HG02885 (cell line): ENCODE results near the gene KLHL3.

ENCODE experiments used
- ATAC-seq: cut with Tn5 transposase; IDR thresholded peaks from one replicate; pipeline ENCODE4 v1.9.1; 2021; ENCODE audit warnings: mild to moderate bottlenecking; ENCODE audit not compliant: unreplicated experiment, poor library complexity

Gene KLHL3

GRCh38 chr5:137636830-137637714, 98.8 kb downstream of the KLHL3 start:
- ATAC-seq = no peak

DNA sequence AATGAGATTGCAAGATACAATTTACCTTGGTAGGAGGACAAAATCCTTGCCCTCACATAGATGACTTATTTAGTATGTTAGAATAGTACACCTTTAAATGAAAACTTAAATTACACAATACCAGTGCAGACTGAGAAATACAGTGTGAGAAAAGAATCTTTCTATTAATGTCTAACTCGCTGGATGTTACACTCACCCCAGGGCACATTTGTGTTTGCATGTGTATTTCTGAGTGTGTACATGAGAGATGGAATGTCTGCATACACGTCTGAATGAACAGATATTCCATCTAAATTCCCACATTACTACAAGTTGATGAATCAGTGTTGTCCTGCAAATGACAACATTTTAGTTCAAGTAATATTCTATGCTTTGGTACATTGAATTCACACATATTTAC, 99.8 kb downstream of the KLHL3 start:
- ATAC-seq = no peak

DNA sequence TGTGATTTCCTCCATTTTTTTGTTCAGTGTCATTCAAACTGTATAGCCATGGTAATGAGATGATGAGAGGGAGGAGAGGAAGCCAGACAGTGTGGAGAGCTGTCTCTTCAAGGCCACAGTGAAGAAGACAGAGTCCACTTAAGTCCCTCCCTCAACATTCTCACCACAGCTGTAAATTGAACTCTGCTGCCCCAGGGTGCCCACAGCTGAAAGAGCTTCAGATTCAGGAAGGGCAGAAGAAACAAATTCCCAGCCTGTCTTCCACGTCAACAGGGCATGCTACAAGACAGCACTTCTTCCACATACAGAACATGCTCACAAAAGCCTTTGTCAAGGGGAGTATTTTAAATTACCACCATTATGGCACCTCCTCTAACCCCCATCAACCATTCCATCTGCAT, 100.4 kb downstream of the KLHL3 start:
- ATAC-seq = no peak

DNA sequence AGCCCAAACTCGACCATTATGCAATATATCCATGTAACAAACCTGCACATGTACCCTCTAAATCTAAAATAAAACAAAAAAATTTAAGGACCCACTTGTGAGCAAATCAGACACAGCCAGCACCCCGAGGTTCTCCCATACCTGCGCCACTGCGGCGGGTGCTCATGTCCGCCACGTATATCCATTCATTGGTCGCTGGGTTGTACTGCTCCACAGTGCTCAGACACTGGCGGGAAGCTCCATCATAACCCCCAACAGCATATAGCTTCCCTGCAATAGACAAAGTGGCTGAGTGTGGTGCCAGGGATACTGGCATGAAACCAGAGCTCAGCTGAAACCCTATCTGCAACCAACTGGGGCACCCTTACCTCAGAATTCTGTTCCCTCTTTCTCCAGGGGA, 102.0 kb downstream of the KLHL3 start:
- no peak for ATAC-seq

- ATAC-seq = no peak
Observed at GRCh38 chr5:137632716-137633115, 103.2 kb downstream of the KLHL3 start.

DNA sequence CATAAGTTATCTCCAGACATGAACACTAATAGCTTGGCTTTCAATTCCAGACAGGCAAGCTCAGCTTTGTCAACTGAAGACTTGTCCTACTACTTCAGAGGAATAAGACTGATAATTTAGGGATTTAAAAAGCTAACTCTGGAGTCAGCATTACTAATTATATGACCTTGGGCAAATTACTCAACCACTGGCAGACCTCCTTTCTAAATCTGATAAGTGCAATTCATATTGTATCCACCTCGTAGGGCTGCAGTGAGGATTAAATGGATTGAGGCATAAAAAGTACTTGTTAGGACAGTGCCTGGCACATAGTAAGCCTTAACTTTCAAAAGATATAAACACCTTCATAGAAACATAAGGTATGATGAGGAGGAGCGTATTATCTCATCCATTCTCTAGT, 104.4 kb downstream of the KLHL3 start:
- ATAC-seq = no peak

GRCh38 chr5:137630972-137631370, 104.9 kb downstream of the KLHL3 start:
- no peak for ATAC-seq

DNA sequence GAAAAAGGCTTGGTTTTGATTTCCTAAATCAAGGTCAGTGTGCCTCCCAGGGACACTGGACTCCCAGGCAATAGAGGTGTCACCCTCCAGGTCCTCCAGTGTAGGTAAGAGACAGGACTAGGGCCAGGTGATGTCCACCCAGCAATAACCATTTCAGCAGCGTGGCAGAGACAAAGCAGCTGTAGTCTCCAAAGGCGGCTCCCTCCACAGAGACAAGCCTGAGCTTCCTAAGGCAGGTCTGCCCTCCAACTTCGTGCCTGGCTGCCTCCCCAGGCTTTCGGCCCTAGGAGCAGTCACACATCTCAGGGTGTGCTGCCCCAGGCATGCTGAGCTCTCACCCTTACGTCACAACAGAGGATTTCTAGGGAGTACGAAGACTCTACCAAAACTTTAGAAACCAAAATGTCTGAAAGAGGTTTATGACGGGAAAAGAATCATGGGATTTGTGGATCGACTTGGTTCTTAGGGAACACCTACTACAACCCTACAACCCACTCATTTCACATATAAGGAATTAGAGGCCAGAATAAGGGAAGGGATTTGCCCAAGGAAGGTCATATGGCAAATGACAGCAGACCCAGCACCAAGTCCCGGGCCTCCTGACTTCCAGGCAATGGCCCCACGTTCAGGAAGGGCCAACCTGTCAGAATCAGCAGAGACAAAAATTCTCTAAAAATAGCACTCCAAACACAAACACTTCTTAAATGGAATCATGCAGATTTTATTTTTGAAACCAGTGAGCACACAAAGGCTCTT, 105.5 kb downstream of the KLHL3 start:
- ATAC-seq = no peak

DNA sequence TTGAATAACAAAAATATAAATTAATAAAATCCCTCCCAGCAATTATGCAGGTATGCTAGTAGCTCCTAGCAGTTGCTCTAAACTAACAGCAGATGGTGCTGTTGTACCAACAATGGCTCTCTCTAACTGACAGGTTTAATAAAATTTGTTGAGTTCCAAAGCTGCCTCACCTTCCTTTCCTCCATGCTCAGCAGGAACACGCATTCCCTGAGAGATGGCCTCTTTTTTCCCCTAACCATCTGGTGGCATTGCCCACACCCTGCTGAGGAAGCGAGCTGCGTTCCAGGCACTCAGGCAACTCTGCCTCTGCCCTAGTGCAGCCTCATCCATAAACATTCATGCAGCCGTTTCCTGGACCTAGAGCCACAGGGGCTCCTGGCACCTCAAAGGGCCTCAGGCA, 106.2 kb downstream of the KLHL3 start:
- ATAC-seq = no peak

DNA sequence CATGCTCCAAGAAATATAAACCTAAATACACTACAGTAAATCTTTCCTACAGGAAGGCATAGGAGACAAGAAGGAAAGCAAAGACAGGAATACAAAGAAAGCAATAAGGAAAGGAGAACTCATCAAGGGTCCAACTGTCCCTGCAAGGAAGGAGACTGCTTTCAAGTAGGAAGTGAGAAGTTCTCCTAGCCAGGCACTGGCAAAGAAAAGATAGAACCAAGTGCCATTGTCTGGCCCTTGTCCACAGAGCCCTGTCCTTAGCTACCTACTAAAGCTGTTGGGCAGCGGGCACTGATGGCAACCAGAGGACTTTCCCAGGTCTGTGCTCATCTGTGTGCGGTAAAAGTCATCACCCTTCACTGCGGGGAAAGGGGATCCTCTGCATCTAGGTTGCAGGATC, 108.2 kb downstream of the KLHL3 start:
- no peak for ATAC-seq

DNA sequence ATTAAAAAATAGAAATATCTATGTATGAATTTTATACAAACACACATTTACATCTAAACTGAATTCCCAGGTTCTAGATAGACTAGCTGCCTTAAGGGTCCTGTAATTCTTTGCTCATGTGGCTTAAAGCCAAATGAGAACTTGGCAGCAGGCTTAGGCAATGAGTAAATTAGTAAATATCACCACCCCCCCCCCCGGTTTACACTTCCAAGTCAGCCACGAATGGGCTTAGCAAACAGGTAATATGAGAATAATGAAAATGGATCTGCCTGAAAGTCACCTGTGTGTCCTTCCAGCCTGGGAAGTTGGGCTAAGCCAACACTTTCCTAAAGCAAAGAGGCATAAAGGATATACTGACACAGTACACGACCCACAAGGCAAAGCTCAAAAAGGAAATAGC, 108.6 kb downstream of the KLHL3 start:
- no peak for ATAC-seq

- ATAC-seq = no peak
Observed at GRCh38 chr5:137624786-137625349, 111.0 kb downstream of the KLHL3 start.

GRCh38 chr5:137622850-137623249, 113.0 kb downstream of the KLHL3 start:
- ATAC-seq = no peak

GRCh38 chr5:137621861-137622823, 113.7 kb downstream of the KLHL3 start:
- ATAC-seq = no peak

GRCh38 chr5:137621306-137621705, 114.6 kb downstream of the KLHL3 start:
- no peak for ATAC-seq

GRCh38 chr5:137619191-137619870, 116.6 kb downstream of the KLHL3 start:
- no peak for ATAC-seq

- no peak for ATAC-seq
Observed at GRCh38 chr5:137618476-137618875, 117.4 kb downstream of the KLHL3 start.

DNA sequence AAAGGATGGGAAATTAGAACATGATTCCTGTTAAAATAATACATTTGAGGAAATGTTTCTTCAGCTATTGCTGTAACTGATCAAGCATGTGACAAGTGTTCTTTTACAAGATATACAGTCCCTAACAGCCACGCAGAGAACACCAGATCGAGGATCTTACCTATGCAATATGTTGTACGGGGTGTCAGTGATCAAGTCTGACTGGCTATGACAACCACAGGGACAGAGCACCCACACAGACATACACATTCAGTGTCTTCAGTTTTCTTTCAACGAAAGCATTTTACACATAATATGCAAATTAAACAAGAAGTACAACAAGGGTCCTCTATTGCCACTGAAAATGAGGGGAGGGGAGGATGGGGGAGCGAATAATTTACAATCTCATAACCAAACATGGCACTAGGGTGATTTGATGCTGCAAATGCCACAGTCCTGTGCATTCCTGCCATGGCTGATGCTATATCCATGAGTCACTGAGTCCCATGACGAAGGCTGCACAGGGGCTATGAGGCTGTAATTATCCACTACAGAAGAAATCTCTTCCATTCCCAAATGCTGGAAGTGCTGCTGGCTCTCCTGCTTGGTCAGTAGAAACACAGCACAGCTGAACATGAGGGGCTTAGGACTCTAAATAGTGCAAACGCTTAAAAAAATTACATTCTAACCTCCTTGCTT, 118.2 kb downstream of the KLHL3 start:
- ATAC-seq = no peak

DNA sequence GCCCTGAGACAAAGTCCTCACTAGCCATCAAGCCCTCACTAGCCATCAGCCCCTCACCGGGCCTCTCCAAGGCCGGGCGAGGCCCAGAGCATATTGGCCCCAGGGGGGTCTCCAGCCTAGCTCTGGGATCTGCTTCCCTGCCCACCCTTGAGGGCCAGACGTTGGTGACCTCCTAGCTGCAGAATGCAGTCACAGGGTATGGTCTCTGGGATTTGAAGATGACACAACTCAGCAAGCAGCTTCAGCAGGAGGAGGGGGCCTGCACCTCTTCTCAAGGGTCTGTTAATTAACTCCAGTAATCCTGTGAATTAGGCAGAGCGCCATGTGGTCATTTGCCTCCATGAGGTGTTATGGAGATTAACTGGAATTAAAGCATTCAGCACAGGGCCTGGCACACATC, 119.8 kb downstream of the KLHL3 start:
- no peak for ATAC-seq
